ENCODE results near the gene KCNQ5. TPM values are rescaled to one million over a fixed set of nuclear protein-coding genes. Genes with fewer than 3 reads are reported as not detected.

Gene KCNQ5
- total RNA-seq, 1 donor from 2014 or later = 0.08 TPM

DNA sequence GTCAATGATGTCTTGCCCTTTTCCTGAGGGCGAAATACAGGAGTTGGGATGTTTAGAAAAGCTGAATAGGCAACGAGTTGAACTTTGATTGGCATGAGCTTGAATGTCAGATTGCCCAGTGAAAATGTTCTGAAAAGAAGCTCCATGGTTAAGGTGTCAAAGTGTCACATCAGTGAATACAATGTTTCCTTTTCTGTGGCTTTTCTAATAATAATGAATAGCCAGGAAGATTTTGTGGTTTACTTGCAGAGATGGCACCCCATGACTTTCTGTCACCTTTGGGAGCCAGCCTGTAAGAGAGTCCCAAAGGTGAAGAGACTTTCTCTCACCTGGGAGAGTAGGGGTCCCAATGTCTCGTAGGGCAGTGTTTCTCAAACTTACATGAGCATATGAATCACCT is 119.2 kb downstream of the KCNQ5 start:
- DNase-seq (ENCODE audit: low spot score) = no peak
- H3K27ac Mint-ChIP-seq (ENCODE audit: unreplicated experiment) = no peak overlapping the region
- no peaks in the 10 kb centered on the region for H3K9me3 Mint-ChIP-seq (ENCODE audit: unreplicated experiment)
- H3K4me1 Mint-ChIP-seq (ENCODE audit: unreplicated experiment) = no peaks in the 10 kb centered on the region
- no peaks in the 10 kb centered on the region for H3K27me3 Mint-ChIP-seq (ENCODE audit: unreplicated experiment)
- H3K4me3 Mint-ChIP-seq (ENCODE audit: unreplicated experiment) = no peak overlapping the region
- TF ChIP-seq, protein P1, sequence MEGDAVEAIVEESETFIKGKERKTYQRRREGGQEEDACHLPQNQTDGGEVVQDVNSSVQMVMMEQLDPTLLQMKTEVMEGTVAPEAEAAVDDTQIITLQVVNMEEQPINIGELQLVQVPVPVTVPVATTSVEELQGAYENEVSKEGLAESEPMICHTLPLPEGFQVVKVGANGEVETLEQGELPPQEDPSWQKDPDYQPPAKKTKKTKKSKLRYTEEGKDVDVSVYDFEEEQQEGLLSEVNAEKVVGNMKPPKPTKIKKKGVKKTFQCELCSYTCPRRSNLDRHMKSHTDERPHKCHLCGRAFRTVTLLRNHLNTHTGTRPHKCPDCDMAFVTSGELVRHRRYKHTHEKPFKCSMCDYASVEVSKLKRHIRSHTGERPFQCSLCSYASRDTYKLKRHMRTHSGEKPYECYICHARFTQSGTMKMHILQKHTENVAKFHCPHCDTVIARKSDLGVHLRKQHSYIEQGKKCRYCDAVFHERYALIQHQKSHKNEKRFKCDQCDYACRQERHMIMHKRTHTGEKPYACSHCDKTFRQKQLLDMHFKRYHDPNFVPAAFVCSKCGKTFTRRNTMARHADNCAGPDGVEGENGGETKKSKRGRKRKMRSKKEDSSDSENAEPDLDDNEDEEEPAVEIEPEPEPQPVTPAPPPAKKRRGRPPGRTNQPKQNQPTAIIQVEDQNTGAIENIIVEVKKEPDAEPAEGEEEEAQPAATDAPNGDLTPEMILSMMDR (IDR thresholded peaks at IDR 0.05; ENCODE audit: unreplicated experiment) = no peak
- no peaks in the 10 kb centered on the region for H3K36me3 Mint-ChIP-seq (ENCODE audit: low read depth, unreplicated experiment)

DNA sequence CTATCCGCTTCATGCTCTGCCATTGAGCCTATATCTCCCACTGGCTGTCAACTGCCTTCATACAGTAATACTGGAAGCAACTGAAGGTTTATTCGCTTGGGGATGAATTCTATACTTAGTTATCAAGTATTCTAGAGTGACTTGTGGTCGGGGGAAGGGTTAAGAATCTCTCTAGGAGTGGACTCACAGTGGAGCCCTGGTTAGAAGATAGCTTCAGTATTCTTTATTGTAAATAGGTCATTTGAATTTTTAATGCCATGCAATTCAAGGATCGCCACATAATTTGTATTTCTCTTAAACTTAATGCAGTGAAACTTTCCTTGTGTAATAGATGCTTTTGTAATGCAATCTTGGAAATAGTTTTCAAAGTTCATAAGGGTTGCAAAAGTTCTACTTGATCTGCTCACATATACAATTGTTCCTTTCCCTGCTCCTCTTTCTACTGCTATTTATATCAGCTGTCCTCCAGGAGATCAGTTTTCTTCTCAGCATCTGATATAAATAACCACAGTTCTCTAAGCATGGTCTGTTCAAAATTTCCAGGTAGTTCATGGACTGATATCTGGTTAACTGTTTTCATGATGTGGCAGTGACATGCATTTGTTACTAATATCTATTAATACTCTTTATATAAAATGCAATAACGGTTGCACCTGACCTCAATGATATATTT is 120.3 kb downstream of the KCNQ5 start:
- DNase-seq (ENCODE audit: low spot score) = no peak
- Mint-ChIP-seq H3K36me3 (ENCODE audit: low read depth, unreplicated experiment) (no peaks in the 10 kb centered on the region), H3K9me3 (ENCODE audit: unreplicated experiment) (no peaks in the 10 kb centered on the region), H3K27me3 (ENCODE audit: unreplicated experiment) (no peaks in the 10 kb centered on the region), H3K4me1 (ENCODE audit: unreplicated experiment) (no peaks in the 10 kb centered on the region), H3K4me3 (ENCODE audit: unreplicated experiment) (no peak overlapping the region), H3K27ac (ENCODE audit: unreplicated experiment) (no peak overlapping the region)
- TF ChIP-seq, protein P1 (IDR thresholded peaks at IDR 0.05; ENCODE audit: unreplicated experiment) = no peak

DNA sequence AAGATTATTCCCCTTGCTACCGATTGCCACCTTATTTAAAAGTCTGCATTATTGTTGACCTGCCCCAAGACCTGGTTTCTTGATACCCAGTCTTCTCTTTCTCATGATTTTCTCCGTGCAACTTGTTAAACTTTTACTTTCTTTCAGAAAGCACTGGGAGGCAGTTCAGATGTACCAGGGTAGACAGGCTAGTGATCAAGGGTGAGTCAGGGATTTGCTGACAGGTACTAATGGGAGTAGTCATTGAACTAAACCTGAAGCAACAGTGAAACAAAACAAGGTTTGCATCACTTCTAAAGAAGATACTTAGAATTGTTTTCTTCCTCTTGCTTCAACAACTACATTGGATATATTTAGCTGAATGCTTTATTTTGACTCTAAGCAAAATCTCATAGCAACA is 124.4 kb downstream of the KCNQ5 start:
- Mint-ChIP-seq H3K4me3 (ENCODE audit: unreplicated experiment) (no peak overlapping the region), H3K27ac (ENCODE audit: unreplicated experiment) (no peak overlapping the region), H3K4me1 (ENCODE audit: unreplicated experiment) (no peaks in the 10 kb centered on the region), H3K9me3 (ENCODE audit: unreplicated experiment) (no peaks in the 10 kb centered on the region), H3K36me3 (ENCODE audit: low read depth, unreplicated experiment) (no peaks in the 10 kb centered on the region), H3K27me3 (ENCODE audit: unreplicated experiment) (no peaks in the 10 kb centered on the region)
- no peak for DNase-seq (ENCODE audit: low spot score)
- TF ChIP-seq, protein P1 (IDR thresholded peaks at IDR 0.05; ENCODE audit: unreplicated experiment) = no peak

GRCh38 chr6:72748759-72749158 is 126.9 kb downstream of the KCNQ5 start:
- Mint-ChIP-seq H3K4me1 (ENCODE audit: unreplicated experiment) (no peaks in the 10 kb centered on the region), H3K27ac (ENCODE audit: unreplicated experiment) (no peak overlapping the region), H3K4me3 (ENCODE audit: unreplicated experiment) (no peak overlapping the region), H3K36me3 (ENCODE audit: low read depth, unreplicated experiment) (no peaks in the 10 kb centered on the region), H3K9me3 (ENCODE audit: unreplicated experiment) (no peaks in the 10 kb centered on the region), H3K27me3 (ENCODE audit: unreplicated experiment) (no peaks in the 10 kb centered on the region)
- TF ChIP-seq, protein P1 (IDR thresholded peaks at IDR 0.05; ENCODE audit: unreplicated experiment) = no peak
- no peak for DNase-seq (ENCODE audit: low spot score)

DNA sequence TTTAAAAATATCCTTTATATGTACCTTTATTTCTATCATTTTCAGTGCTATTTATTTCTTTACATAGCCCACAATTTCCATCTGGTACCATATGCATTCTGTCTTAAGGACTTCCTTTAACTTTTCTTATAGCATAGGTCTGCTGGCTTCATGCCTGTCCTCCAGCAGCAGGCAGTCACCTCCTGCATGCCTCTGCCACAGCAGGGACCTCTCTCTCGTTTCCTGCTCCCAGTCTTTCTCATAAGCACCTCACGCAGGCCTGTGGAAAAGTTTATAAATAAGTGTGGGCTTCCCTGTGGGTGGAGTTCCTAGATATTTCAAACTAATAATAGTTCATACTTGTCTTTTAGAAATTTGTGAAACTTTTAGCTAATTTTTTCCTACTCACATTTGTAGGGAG is 133.9 kb downstream of the KCNQ5 start:
- H3K4me1 Mint-ChIP-seq (ENCODE audit: unreplicated experiment) = no peaks in the 10 kb centered on the region
- H3K36me3 Mint-ChIP-seq (ENCODE audit: low read depth, unreplicated experiment) = no peaks in the 10 kb centered on the region
- TF ChIP-seq, protein P1 (IDR thresholded peaks at IDR 0.05; ENCODE audit: unreplicated experiment) = no peak
- H3K4me3 Mint-ChIP-seq (ENCODE audit: unreplicated experiment) = no peak overlapping the region
- H3K27ac Mint-ChIP-seq (ENCODE audit: unreplicated experiment) = no peak overlapping the region
- no peaks in the 10 kb centered on the region for H3K27me3 Mint-ChIP-seq (ENCODE audit: unreplicated experiment)
- DNase-seq (ENCODE audit: low spot score) = no peak
- no peaks in the 10 kb centered on the region for H3K9me3 Mint-ChIP-seq (ENCODE audit: unreplicated experiment)

Data from endothelial cell (in vitro differentiated cells).